ENCODE data around the gene LRRIQ4.
A peak's percentile ranks its signal among the peaks of the same experiment; 100 is the strongest.

DNA sequence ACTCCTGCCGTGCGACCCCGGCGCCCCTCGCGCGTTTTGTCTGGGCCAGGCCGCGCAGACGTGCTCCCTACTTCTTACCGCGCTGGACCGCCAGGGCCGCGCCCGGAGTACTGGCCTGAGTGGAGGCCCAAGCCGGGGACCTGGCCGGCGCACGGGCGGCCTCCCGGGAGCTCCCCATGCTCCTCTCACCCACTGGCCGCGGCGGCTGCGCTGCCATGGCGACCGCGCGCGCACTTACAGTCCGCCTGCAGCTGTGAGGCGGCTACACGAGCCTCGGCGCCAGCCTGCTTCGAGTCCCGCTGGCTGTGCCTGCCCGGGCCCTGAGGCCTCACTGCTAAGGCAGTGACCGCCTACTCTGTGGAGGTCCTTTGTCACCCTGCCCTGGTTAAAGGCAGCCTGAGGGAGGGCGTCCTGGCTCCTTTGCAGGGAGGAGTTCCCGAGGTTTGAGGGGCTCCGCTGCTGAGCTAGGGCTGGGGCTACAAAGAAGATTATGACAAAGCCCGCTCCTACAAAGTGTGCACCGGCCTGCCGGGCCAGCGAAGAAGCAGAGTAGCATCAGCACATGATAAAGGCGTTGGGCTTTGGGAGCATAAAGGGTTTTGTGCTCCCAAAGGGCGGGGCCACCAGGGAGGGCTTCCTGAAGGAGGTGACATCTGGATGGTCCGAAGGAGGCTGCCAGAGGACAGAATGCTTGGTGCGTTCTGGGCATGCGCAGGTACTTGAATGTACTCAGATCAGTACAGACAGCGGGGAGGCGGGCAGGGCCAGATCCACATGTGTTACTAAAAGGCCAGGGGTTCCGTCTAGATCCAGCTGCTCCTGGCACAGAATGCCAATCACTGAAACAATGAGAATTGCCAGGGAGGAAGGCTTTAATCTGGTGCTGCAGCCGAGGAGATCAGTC, at the start of gene LRRIQ4, which contains the start of gene LRRC34:
- TF ChIP-seq, protein P1, sequence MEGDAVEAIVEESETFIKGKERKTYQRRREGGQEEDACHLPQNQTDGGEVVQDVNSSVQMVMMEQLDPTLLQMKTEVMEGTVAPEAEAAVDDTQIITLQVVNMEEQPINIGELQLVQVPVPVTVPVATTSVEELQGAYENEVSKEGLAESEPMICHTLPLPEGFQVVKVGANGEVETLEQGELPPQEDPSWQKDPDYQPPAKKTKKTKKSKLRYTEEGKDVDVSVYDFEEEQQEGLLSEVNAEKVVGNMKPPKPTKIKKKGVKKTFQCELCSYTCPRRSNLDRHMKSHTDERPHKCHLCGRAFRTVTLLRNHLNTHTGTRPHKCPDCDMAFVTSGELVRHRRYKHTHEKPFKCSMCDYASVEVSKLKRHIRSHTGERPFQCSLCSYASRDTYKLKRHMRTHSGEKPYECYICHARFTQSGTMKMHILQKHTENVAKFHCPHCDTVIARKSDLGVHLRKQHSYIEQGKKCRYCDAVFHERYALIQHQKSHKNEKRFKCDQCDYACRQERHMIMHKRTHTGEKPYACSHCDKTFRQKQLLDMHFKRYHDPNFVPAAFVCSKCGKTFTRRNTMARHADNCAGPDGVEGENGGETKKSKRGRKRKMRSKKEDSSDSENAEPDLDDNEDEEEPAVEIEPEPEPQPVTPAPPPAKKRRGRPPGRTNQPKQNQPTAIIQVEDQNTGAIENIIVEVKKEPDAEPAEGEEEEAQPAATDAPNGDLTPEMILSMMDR (IDR thresholded peaks at IDR 0.05) = peak in 1 of 5 experiments; percentile 20
- TF ChIP-seq POLR2A (IDR thresholded peaks at IDR 0.05) = no peak
- peak in 1 of 2 donors; percentile 25 for TF ChIP-seq EP300 (IDR thresholded peaks at IDR 0.05)

Data from tibial nerve (tissue), 4 donors.